ENCODE measurements around the gene CELF4. TPM values are rescaled to one million over a fixed set of nuclear protein-coding genes. Genes with fewer than 3 reads are reported as not detected.

CELF4 gene
- total RNA-seq, 2 donors from 2014 or later, result 0.32 to 0.79 TPM

DNA sequence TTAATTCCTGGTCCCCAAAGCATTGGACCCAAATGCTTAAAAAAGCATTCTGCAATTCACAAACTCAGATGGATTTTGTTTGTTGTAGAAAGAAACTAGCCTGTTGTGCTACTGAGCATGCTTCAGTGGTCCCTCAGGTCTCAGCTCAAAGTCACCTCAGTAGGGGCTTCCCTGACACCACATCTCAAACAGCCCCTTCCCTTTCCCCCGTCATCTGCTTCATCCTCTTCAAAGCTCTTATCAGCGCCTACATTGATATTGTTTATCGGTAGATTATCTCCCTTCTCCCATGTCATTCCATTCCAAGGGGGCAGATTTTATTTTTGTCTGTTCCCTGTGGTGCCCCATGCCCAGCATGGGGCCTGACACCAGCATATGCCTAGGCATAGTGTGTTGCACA lies 172.9 kb downstream of the CELF4 start:
- DNase-seq (no peak), ATAC-seq (no peak)
- intact Hi-C loops (cut with DNase I), result no loop called here

DNA sequence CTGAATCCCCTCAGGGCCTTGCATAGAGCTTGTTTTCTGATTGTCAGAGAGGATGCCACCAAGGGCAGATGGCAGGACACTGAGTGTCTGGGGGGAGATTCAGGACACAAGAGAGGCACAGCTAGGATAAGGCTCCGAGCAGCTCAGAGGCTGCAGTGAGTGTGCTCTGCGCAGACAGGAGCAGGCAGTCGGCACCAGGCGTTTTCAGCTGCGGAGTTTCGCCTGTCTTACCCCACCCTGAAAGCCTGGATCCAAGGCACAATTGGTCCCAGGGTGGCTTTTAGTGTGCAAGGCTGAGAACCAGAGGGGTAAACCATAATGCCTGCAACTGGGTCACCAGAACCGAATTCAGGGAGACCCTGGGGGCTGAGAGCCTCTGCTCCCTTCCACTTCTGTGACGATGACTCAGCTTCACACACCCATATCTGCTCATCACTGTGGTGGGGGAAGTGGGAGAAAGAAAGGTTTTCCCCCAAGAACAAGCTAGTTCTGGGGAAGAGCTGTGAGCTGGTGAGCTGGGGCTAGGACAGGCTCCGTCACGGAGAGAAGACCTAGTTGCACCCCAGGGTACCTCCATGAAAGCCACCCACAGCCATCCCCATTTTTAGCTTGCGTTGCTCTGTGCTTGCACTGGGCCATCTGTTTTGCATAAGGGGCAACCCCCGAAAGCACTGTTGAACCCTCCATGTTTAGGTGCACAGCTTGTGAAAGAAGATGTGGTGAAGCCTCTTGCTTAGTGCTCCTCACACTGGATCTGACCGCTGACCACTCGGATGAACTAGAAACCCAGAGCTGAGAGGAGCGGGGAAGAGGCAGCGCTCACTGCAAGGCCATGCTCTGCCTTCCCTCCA lies 173.7 kb downstream of the CELF4 start:
- ATAC-seq (no peak), DNase-seq (no peak)
- intact Hi-C loops (cut with DNase I), result no loop called here

DNA sequence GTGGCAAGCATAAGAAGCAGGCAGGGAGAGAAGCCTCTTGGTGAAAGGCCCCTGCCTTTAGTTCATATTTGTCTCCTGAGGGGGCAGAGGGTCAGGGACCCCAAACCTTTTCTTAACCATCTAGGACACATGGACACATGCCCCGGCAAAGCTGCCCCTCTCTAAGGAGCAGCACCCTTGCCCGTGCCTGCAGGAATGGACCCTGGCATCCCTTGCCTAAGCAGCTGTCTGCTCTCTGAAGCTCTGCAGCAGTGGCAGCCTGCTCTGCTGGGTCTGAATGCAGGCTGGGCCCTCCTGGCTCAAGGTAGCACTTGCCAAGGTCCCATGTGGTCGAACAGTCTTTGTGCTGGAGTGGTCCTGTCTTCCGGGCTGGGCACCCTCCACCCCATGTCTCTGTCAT lies 174.4 kb downstream of the CELF4 start:
- ATAC-seq, result no peak
- intact Hi-C loops (cut with DNase I), result no loop called here
- no peak for DNase-seq

DNA sequence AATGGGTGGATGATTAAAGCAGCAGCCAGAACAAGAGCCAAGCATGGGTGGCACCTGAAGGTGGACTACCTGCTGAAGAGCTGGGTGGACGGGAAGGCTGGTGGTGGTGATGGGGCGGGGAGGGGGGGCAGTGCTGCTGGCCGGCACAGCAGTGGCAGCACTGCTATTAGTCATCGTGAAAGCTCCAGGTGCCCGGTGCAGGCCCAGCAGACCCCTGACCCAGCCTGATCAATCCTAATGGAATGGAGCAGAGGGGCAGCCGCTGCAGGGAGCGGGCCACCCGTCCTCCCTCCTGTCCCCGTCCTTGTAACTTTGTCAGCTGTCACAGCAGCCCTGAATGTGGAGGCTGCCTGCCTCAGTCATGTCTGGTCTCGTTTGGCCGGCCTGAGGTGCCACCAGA lies 174.9 kb downstream of the CELF4 start:
- no peak for ATAC-seq
- intact Hi-C loops (cut with DNase I), result no loop called here
- no peak for DNase-seq

DNA sequence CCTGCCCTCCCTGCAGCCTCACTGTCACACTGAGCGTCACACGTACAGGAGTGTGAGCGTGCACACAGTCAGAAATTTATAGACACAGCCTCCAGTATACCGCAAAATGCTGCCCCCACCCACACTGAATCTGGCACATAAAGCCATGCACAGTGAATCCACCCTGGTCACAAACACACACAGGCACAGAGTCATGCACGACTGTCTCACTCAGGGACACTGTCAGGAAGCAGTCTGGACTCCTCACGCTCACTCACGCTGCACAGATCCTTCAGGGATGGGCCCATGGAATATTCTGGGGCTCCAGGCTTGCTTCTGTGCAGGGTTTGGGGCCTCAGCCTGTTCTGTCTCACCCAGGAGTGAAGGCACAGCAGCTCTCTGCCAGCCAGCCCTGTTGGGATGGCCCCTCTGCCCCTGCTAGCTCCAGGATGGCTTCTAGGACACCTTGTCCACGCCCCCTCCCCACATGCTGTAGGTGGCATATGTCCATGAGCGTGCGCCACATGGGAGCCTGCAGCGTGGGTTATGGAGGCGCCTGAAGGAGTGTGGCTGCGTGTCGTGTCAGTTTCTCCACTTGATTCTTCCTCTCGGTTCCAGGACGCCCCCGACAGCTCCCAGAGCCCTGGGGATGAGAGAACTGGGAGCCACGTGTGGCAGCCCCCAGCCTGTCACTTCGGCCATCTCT lies 175.8 kb downstream of the CELF4 start:
- intact Hi-C loops (cut with DNase I), result loop anchor here (5.0 to 10.0 kb wide), 2 partner anchors 87 to 95 kb away; no protein-coding TSS in a partner anchor
- DNase-seq (no peak), ATAC-seq (no peak)

DNA sequence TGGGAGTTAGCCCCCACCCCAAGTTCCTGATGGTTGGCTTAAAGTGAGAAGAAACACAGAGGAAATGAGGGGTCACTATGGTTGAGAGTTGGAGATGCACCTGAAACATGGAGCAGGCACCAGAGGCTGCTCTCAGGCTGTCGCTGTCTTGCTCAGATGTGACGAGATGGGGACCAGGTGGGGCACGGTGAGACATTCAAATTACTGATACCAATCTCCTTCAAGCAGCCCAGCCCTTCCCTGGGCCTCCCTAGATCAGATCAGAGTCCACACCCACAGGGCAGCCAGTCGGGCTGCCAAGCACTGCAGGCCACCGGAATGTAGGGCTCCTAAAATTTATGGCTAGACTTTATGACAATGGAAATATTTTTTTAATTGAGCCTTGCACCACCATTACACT lies 176.6 kb downstream of the CELF4 start:
- intact Hi-C loops (cut with DNase I), result loop anchor here (5.0 to 10.0 kb wide), 2 partner anchors 88 to 96 kb away; no protein-coding TSS in a partner anchor
- no peak for ATAC-seq
- no peak for DNase-seq

DNA sequence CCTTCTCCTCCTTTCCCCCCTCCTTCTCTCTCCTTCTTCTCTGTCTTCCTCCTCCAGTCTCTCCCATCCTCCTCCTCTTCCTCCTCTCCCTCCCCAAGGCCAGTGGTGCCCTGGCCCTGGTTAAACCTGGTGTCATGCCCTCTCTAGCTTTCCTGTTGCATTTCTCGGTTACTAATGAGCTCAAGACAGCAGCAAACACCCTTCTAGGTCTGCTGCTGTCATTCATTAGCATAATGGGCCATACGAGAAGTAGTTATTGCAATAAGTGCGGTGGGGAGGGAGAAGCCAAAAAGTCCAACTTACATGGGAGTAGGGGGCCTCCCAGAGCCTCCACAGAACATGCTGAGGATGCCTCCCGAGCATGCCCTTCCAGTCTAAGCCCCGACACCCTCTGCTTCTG lies 177.2 kb downstream of the CELF4 start:
- ATAC-seq (no peak), DNase-seq (no peak)
- intact Hi-C loops (cut with DNase I), result loop anchor here (5.0 to 10.0 kb wide), 2 partner anchors 89 to 96 kb away; no protein-coding TSS in a partner anchor

DNA sequence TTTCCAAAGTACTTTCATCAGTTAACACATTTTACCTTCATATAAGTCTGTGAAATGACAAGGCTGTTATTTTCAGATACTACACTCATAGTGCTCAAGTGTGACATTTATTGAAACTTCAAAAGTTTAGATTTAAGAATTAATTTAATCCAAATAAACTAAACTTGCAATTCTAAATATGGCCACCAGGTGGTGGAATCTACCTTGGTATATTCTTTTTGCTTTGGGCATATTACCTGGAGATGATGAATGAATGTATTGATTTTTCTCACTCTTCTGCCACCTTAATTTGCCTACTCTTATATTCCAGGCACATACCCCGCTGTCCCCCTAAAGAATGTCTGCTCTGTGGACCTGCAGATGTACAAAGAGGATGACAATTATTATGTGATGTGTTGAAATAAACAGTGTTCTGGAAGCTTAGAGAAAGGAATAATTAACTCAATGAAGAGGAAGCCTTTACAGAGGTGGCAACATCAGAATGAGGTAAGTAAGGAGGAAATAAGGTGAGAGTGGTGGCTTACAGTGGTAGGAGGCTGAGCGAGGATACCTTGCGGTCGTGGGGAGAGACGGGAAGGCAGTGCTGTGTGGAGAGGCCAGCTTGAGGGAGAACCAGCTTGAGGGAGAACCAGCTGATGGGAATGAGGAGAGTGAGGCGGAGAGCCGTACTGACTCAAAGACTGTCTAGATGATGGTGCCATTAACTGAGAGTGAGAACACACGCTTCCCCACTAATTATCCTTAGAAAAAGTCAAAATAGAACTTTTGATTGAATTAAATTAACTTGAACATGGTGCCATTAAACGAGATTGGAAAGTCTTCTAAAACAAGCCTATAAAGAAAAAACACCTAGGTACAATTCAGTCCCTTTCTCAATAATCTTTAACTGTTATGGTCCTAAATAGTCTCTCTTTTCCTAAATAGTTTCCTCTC lies 179.5 kb downstream of the CELF4 start:
- ATAC-seq (no peak), DNase-seq (no peak)
- intact Hi-C loops (cut with DNase I), result loop anchor here (2.0 to 10.0 kb wide), 4 partner anchors 91 to 153 kb away; no protein-coding TSS in a partner anchor

DNA sequence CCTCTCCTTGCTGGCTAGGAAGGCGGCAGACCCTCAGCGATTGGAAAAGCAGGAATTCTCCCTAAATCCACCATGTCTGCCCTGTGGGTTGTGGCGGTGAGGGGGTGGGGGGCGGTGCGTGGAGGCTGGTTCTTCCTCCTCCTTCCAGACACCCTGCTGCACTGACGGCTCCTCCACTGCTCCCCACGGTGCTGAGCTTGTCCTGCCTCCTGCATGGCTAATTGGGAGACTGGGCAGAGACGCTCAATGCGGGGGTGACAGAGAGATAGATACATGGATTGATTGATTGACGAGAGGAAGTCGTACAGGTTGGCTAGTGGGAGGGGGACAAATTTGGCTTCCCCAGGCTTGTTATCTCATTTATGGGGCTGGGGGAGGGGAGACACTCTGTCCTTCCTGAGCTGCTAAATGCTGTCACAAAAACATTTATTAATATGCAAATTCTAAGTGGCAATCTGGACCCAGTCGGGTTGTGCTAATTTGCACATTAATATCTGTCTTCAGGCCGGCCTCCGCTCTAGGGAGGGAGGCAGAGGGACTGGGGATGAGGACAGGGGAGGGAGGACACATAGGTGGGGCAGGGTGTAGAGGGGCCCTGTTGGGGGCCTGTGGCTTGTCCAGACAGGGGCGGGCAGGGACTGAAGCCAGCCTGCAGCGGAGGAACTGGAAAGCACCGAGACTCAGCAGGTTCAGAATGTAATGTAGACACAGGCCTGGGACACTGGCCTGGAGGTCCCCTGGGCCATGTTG lies 181.6 kb downstream of the CELF4 start:
- no peak for ATAC-seq
- no peak for DNase-seq
- intact Hi-C loops (cut with DNase I), result loop anchor here in 1 of 2 donors (10.0 kb wide), 1 partner anchor 101 kb away; no protein-coding TSS in a partner anchor

DNA sequence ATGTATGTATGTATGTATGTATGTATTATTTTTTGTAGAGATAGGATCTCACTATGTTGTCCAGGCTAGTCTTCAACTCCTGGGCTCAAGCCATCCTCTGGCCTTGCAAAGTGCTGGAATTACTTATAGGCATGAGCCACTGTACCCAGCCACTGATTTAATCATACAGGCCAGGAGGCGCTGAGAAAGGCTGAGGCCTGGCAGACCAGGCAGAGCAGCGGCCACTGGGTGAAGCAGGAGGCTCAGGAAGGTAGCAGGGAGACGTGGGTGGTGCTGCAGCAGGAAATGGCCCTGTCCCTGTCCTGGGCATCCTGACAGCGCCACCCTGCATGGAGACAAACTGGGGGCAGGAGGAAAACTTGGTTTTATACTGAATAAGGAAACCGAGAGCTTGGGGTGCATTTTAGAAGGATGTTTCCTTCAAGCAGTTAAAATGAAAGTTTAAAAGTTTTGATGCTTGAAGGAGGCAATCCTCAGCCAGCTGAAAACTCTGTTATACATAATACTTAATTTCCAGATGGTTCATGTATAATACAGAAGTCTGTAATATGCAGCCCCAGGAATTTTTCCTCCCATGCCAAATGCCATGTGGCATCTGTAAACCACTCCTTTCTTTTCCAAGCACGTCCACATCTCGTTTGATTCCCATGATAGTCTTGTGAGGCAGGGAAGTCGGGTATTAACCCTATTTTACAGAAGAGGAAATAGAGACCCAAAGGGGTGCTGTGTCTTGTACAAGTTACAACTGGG lies 182.4 kb downstream of the CELF4 start:
- ATAC-seq, result no peak

DNA sequence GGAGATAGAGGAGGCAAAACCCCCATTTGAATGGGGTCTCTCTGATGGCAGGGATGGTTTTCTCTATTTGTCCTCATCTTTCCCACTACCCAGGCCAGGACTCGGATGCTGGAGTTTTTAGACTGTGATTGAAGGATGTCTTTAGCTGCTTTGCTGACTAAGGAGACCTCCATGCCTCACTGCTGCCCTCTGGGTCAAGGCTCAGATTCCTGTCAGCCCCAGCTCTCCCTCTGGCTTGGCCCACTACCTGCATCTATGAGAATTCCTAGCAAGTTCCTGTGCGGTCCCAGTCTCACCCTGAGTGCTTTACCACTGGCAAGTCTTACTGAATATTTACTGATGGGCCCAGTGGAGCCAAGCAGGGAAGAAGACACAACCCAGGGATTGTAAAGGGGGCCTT lies 184.0 kb downstream of the CELF4 start:
- no peak for DNase-seq
- ATAC-seq, result no peak
- intact Hi-C loops (cut with DNase I), result loop anchor here in 1 of 2 donors (10.0 kb wide), 1 partner anchor 103 kb away; no protein-coding TSS in a partner anchor

More for the DNA sequence above, 182.4 kb downstream of the CELF4 start:
- DNase-seq, result no peak
- intact Hi-C loops (cut with DNase I), result loop anchor here in 1 of 2 donors (10.0 kb wide), 1 partner anchor 102 kb away; no protein-coding TSS in a partner anchor

DNA sequence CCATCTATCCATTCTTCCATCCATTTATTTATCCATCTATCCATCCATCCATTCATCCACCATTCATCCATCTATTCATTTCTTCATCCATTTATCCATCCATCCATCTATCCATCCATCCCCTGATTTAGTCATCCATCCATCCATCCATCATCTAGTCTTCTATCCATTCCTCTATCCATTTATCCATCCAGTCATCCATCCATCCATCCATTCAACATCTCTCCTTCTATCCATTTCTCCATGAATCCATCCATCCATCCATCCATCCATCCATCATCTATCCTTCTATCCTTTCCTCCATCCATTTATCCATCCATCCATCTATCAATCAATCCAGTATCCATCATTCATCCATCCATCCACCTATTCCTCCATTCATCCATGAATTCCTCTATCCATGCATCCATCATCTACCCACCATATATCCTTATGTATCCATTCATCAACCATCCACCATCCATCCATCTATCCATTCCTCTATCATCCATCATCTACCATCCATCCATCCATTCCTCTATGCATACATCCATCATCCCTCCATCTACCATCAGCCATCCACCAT lies 185.0 kb downstream of the CELF4 start:
- DNase-seq (no peak), ATAC-seq (no peak)
- intact Hi-C loops (cut with DNase I), result loop anchor here in 1 of 2 donors (10.0 kb wide), 1 partner anchor 104 kb away; no protein-coding TSS in a partner anchor

DNA sequence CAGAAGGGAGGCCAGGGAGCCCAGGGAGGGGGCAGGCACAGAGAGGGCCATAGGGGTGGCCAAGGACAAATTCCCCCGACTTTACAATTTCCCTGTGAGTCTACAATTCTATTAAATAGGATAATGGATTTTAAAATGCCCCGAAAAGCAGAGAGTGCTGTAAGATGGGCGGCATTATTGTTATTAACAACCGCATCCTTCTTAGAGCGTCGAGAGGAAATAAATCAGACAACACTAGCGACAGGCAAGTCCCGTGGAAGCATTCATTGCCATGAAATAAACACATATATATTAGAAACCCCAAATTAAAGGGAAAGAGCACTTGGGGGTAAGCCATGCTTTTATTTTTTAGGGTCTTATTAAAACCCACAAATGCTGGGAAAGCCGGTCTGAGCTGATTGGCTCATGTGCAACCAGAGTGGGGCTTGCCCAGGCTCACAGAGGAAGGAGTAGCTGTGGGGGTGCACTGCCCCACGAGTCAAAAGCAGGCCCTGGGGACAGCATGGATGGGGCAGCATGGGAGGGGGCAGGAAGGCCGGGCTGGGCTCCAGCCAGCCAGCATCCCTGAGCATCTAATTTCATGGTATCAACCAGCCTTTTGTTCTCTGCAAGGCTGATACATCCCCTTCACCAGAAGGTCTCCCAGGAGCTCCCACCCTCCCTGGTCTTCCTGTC lies 187.1 kb downstream of the CELF4 start:
- intact Hi-C loops (cut with DNase I), result no loop called here
- no peak for DNase-seq
- ATAC-seq, result no peak

DNA sequence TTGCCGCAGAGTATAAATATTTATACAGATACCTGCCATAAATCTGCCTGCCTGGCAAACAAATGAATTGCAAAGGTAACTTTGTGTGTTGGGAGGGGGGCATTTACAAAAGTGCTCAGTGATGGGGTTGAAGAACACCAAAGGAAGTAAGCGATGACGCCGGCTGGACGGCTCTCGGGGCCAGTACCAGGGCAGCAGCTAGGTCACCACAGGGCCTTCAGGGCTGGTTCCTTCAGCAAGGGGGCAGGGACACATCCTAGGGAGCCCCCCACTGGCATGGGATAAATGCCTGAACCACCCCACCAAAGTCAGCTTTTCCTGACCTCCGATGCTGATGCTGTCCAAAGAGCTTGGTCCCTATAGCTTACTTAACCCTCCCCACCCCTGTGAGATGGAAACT lies 190.4 kb downstream of the CELF4 start:
- ATAC-seq (no peak), DNase-seq (no peak)
- intact Hi-C loops (cut with DNase I), result no loop called here

DNA sequence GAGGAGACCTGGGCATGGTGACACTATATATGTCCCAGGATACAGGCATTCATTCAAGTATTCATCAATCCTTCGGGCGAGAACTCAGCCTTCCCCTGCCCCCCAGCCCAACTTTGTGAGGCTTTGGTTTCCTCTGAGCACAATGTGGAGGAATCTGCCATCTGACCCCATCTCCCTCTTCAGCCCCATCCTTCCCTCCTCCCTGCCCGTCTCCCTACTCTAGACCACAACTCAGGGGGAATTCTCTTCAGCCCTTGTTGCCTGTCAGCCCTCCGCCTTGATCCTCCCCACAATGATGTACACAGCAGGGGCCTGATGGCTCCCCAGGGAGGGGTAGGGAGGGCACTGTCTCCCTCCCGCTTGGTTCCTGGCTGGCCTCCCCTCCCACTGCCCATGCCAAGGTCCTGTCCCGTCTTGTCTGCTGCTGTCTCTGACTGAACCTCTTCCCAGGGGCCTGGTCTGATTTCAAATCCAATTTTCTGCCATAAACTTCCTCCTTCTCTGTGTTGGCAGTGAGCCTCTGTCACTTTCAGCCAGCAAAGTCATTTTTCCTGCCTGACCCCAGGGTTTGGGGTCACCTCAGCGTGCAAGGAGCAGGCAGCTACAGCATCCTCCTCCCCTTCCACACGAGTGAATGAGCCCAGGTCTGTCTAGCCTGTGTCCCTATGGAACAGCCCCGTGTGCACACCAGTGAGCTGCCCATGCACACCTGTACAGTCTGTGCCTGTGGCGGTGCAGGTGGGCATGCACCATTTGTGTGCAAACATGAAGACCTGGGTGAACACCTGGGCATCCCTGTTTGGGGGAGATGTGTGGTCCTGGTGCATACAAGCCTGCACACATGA lies 197.3 kb downstream of the CELF4 start:
- intact Hi-C loops (cut with DNase I), result no loop called here

DNA sequence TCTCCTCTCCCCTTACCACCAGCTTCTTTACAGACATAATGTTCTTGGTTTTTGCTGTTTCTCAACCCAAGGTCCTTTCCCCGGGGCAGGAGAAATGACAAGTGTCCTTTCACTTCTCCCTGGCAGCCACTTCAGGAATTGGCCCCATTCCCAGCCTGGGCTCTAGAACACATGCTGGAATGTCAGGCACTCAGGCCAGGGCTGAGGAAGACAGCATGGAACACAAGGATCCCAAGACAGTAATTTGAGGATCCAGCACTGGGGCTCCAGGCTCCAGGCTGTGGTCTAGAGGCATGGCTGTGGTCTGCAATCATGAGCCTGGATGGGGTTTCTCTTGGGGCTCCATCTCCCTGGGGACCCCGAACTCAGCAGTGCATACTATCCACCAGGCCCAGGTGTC lies 201.4 kb downstream of the CELF4 start:
- DNase-seq (peak; percentile 57), ATAC-seq (peak; percentile 78 to 92)
- intact Hi-C loops (cut with DNase I), result no loop called here

More for the DNA sequence above, 197.3 kb downstream of the CELF4 start:
- no peak for ATAC-seq
- DNase-seq, result no peak

Measured in left cardiac atrium (tissue), 4 donors.